ENCODE data around the gene HBQ1. TPM values are rescaled to one million over a fixed set of nuclear protein-coding genes. Genes with fewer than 3 reads are reported as not detected.

HBQ1 gene
- total RNA-seq, 1 experiment from 2014 or later = not detected

- no peaks in the 10 kb centered on the region for H3K36me3 ChIP-seq (ENCODE audit: control insufficient read depth in 1 of 2, insufficient read depth in 2 of 2, low read length in 2 of 2)
- no peak overlapping the region for H3K4me2 ChIP-seq (ENCODE audit: low read length)
- POLR2A ChIA-PET = interaction anchor here (0.6 kb wide), 1 partner anchor 206 kb away, joined by 4 read pairs; no protein-coding TSS in a partner anchor
- no peak overlapping the region for H3K27ac ChIP-seq (ENCODE audit: low read depth, low read length)
- peaks cover 67% of the 10 kb centered on the region for H3K79me2 ChIP-seq (ENCODE audit: insufficient read depth, low read length)
- no peaks in the 10 kb centered on the region; a peak in 1 of 4 replicates for H3K4me1 ChIP-seq (ENCODE audit: control insufficient read depth in 1 of 2, insufficient read depth in 2 of 2, low read length in 2 of 2)
- no peak for DNase-seq (ENCODE audit: low read depth, low spot score)
- no peak overlapping the region for H3K9ac ChIP-seq (ENCODE audit: low read length)
- RAD21 ChIA-PET (ENCODE audit: low non-redundant PET in 1 of 2, low total read pairs in 2 of 2, uncharacterized antibody in 2 of 2, unreplicated experiment in 2 of 2) = no interaction called here
- intact Hi-C loops (cut with micrococcal nuclease) = no loop called here
- BruUV-seq (replicated peaks) = TSS peak; percentile 26
- TF ChIP-seq RAD21 (IDR thresholded peaks at IDR 0.05; ENCODE audit: low read depth) (no peak), CTCF (IDR thresholded peaks at IDR 0.05 in 2 of 3, conservative IDR thresholded peaks at IDR 0.05 in 1 of 3; ENCODE audit: borderline replicate concordance in 1 of 3, insufficient read depth in 1 of 3, low read depth in 2 of 3, low read length in 2 of 3) (no peak), JUND (IDR thresholded peaks at IDR 0.05) (no peak), SP1 (IDR thresholded peaks at IDR 0.05; ENCODE audit: low read depth) (no peak), ELF1 (IDR thresholded peaks at IDR 0.05; ENCODE audit: borderline replicate concordance, low read depth) (no peak)
- no peak for ATAC-seq
- no peaks in the 10 kb centered on the region for H4K20me1 ChIP-seq (ENCODE audit: insufficient read depth)
- H3K9me2 ChIP-seq (ENCODE audit: insufficient read depth) = no peaks in the 10 kb centered on the region
- no peaks in the 10 kb centered on the region for H3K9me3 ChIP-seq (ENCODE audit: control insufficient read depth in 1 of 2, insufficient read depth in 1 of 2, low read depth in 1 of 2, low read length in 2 of 2)
- CTCF ChIA-PET = no interaction called here
- H3K27me3 ChIP-seq (ENCODE audit: insufficient read depth, low read length) = no peaks in the 10 kb centered on the region
- H2AFZ ChIP-seq (ENCODE audit: low read depth, low read length, poor library complexity, severe bottlenecking) = no peak overlapping the region
- H3K4me3 ChIP-seq (replicated peaks in 1 of 2; ENCODE audit: low read depth in 1 of 2, low read length in 2 of 2) = no peak overlapping the region
Observed at GRCh38 chr16:133716-134115, 46.5 kb upstream of the HBQ1 start.

GRCh38 chr16:138049-138417 lies 42.2 kb upstream of the HBQ1 start:
- no peaks in the 10 kb centered on the region for H3K9me3 ChIP-seq (ENCODE audit: control insufficient read depth in 1 of 2, insufficient read depth in 1 of 2, low read depth in 1 of 2, low read length in 2 of 2)
- H4K20me1 ChIP-seq (ENCODE audit: insufficient read depth) = no peaks in the 10 kb centered on the region
- intact Hi-C loops (cut with micrococcal nuclease) = no loop called here
- H3K27ac ChIP-seq (ENCODE audit: low read depth, low read length) = peak overlapping the region; percentile 62
- peaks cover 39% of the 10 kb centered on the region for H3K79me2 ChIP-seq (ENCODE audit: insufficient read depth, low read length)
- DNase-seq (ENCODE audit: low read depth, low spot score) = no peak
- H2AFZ ChIP-seq (ENCODE audit: low read depth, low read length, poor library complexity, severe bottlenecking) = no peak overlapping the region
- peak overlapping the region; percentile 63 to 68 for H3K4me3 ChIP-seq (replicated peaks in 1 of 2; ENCODE audit: low read depth in 1 of 2, low read length in 2 of 2)
- peak overlapping the region; percentile 83 for H3K9ac ChIP-seq (ENCODE audit: low read length)
- no peaks in the 10 kb centered on the region for H3K36me3 ChIP-seq (ENCODE audit: control insufficient read depth in 1 of 2, insufficient read depth in 2 of 2, low read length in 2 of 2)
- CTCF ChIA-PET = no interaction called here
- POLR2A ChIA-PET = no interaction called here
- H3K4me1 ChIP-seq (ENCODE audit: control insufficient read depth in 1 of 2, insufficient read depth in 2 of 2, low read length in 2 of 2) = no peaks in the 10 kb centered on the region; a peak in 1 of 4 replicates
- peak; percentile 24 for ATAC-seq
- no TSS peak for BruUV-seq (replicated peaks)
- H3K4me2 ChIP-seq (ENCODE audit: low read length) = peak overlapping the region; percentile 69
- H3K27me3 ChIP-seq (ENCODE audit: insufficient read depth, low read length) = no peaks in the 10 kb centered on the region
- RAD21 ChIA-PET (ENCODE audit: low non-redundant PET in 1 of 2, low total read pairs in 2 of 2, uncharacterized antibody in 2 of 2, unreplicated experiment in 2 of 2) = no interaction called here
- no peaks in the 10 kb centered on the region for H3K9me2 ChIP-seq (ENCODE audit: insufficient read depth)
- TF ChIP-seq EZH2phosphoT487 (IDR thresholded peaks at IDR 0.05; ENCODE audit: borderline replicate concordance) = no peak
- TF ChIP-seq YY1 (IDR thresholded peaks at IDR 0.05; ENCODE audit: extremely low read depth, insufficient replicate concordance, low read depth, low read length) = no peak
- no peak for TF ChIP-seq RAD21 (IDR thresholded peaks at IDR 0.05; ENCODE audit: low read depth)
- no peak for TF ChIP-seq CEBPB (IDR thresholded peaks at IDR 0.05; ENCODE audit: low read depth)
- TF ChIP-seq MAX (IDR thresholded peaks at IDR 0.05) = no peak
- no peak for TF ChIP-seq JUND (IDR thresholded peaks at IDR 0.05)
- TF ChIP-seq SP1 (IDR thresholded peaks at IDR 0.05; ENCODE audit: low read depth) = no peak
- TF ChIP-seq CTCF (IDR thresholded peaks at IDR 0.05 in 2 of 3, conservative IDR thresholded peaks at IDR 0.05 in 1 of 3; ENCODE audit: borderline replicate concordance in 1 of 3, insufficient read depth in 1 of 3, low read depth in 2 of 3, low read length in 2 of 3) = no peak
- no peak for TF ChIP-seq ELF1 (IDR thresholded peaks at IDR 0.05; ENCODE audit: borderline replicate concordance, low read depth)
- no peak for TF ChIP-seq SRF (IDR thresholded peaks at IDR 0.05; ENCODE audit: low read depth)
- TF ChIP-seq CBX3 (IDR thresholded peaks at IDR 0.05; ENCODE audit: low read depth) = no peak
- no peak for TF ChIP-seq REST (IDR thresholded peaks at IDR 0.05; ENCODE audit: low read depth)

Data from HCT116 (cell line).